NCI-H2196 (cell line): ENCODE data around the gene DAD1.

Experiments
- DNase-seq: peaks from one replicate; lab custom pipeline; 2025; ENCODE audit not compliant: unreplicated experiment; lab: John Stamatoyannopoulos, UW

DAD1 gene

DNA sequence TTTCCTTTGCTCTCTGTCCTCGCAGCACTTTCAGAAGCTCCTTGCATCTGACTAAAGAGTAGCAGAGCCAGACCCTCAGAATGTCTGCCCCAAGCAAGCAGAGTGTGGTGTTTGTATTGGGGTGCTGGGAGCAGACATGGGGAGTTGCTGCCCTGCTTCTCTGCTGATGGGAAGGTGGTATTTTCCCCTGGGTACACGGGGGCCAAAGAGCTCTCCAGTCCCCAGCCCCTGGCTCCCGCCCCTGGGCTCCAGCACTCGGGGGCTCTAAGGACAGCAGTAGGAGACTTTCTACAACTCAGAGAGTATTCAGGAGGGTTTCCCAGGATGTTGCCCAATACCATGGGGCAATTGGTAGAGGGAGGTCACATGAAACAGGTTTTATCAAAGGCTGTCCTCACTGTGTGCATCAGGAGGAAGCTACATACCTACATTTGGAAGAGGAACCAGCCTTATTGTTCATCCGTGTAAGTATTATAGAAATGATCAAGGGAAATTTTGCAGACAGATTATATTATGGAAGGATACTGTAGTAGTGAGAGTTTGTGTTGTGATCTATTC lies 50.3 kb downstream of the DAD1 start:
- no peak for DNase-seq

DNA sequence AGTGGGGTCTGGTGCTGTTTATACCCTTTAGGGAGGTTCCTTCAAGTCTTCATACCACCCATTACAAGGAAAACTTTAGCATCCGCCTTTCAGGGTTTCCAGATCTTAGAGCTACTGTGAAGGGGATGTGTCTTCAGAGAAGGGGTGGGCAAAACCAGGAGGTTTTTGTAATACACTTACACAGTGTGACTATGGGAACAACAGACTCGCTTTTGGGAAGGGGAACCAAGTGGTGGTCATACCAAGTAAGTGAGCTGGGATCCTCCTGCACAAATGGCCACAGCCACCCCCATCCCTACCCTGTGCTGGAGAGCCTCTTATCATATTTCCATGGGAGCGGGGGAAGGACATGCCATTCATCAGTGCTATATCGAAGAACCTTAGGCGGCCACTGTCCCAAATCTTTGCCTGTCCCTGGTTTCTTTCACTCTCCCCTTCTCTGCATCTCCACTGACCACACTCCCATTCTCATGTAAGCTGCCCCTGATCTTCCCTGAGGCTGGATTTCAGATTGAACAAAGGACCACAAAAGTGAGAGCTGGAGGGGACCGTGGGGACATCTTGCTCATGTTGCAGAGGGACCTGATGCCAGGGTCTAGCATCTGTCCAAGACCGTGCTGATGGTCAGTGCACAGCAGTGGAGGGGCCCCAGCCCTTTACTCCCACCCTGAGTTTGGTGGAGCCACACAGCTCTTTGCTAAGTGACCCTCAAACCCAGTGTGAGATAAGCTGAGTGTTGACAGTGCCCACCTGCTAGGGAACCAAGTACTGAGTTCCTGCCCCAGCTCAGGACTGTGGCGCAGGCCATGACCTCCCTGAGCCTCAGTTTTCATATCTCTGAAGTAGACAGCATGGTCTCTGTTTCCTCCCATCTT lies 51.4 kb downstream of the DAD1 start:
- no peak for DNase-seq

DNA sequence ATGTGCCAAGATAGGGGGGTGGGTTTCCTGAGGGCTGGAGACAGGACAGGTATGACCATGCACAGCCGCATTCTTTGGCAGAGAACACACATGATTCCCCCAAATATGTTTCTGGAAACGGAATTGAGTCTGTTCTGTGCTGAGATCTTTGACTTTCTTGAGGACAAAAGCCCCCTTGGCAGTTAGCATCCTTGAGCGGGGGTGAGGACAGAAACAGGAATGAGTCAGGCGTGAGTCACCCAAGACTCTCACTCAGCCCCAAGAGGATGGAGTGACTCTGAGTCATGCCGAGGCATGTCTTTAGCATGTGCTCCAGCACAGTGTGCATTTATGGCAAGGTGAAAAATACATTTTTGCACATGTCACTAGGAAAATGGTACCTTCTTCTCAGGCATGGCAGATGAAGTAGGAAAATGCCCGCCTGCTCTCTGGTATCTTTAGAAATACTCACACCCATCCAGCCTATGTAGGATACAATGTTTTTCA lies 52.1 kb downstream of the DAD1 start:
- no peak for DNase-seq

DNA sequence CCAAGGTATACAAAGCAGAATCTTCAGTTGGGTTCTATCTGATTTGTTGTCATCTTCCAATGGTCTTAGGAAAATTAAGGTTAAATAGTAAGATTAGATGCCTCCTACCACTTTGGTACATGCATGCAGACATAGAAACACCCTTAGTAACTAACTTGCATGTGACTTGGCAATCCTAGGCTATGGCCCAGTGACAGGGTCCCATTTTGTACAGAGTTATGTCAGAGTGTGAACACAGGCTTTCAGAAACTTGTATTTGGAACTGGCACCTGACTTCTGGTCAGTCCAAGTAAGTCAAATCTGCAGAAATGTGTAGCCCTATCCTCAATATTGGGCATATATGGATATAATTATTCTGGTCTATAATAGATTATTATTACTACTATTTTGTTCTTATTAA lies 53.1 kb downstream of the DAD1 start:
- no peak for DNase-seq

DNA sequence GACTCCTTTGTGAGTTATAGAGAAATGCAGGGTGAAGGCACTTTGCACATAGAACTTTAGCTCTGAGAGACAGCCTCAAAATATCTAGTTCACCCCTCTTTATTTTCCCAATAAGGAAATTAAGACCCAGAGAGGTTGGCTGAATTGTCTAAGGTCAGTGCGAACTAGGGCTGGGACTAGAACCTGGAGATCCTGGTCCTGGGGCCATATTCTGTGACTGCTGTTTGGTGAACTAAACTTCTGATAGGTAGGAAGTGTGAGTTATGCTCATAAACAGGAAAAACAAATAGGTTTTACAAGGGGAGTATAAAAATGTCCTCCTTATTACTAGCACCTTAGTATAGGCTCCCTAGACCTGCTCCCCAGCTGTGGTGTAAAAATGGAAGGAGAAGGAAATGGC lies 53.9 kb downstream of the DAD1 start:
- DNase-seq = no peak

DNA sequence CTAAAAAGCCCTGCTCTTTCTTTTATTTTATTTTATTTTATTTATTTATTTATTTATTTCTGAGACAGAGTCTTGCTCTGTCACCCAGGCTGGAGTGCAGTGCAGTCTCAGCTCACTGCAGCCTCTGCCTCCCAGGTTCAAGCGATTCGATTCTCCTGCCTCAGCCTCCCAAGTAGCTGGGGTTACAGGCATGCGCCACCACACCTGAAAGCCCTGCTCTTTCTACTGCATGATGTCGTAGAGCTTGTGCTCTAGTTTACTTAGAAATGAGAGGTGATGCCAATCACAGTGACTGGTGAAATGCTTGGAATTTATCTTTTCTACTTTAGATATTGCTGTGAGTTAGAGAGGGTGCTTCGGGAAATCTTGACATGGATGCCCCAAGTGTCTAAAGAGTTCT lies 54.5 kb downstream of the DAD1 start:
- DNase-seq = no peak

DNA sequence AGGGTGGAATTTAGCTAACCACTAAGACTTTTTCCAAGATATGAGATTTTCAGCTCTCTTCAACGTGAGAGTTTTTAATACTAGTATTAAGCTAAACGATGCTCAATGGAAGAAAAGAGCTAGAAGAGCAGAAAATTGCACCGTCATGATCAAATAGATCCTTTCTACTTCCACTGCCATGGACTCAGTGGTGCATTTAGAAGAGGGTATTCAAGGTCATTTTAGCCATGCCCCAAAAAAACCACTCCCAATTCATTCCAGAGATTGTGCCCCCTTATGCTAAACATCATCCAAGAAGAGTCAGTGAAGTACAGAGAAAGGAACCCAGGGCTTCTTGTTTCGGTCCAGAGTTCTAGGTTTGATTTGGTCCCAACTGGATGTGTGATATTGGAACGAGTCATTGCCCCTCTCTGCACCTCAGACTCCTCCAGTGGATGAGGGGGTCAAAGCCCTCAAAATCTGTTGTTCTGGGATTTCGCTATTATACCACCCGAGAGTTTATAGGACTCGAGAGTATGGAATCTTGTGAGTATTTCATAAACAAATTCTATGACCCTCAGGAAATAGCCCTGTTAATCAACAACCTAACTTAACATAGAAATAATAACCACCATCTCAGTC lies 55.2 kb downstream of the DAD1 start:
- no peak for DNase-seq

DNA sequence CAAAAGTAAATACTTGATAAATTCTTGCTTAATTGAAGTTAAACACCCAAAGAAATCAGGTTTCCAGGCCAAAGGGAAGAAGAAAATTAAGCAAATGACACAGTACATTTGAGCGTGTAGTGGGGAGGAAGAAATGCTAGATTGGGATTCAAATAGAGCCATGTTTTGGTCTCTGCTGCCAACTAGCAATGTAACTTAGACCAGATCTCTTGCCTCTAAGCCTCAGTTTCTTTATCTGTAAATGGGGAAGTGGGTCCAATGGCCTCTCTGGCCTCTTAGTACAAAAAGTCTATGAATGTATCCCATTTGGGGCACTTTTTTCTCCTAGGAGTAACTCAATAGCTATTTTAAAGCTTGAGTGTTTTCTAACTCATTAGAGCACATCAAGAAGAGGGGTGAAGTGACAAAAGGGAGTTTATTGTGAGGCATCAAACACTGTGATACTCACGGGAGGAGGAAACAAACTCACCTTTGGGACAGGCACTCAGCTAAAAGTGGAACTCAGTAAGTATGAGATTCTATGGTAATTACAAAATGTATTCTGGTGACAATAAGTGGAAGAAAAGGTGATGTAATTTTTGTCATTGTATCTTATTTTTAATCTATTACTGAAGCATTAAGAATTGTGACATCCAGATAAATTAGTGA lies 55.8 kb downstream of the DAD1 start:
- DNase-seq = no peak

DNA sequence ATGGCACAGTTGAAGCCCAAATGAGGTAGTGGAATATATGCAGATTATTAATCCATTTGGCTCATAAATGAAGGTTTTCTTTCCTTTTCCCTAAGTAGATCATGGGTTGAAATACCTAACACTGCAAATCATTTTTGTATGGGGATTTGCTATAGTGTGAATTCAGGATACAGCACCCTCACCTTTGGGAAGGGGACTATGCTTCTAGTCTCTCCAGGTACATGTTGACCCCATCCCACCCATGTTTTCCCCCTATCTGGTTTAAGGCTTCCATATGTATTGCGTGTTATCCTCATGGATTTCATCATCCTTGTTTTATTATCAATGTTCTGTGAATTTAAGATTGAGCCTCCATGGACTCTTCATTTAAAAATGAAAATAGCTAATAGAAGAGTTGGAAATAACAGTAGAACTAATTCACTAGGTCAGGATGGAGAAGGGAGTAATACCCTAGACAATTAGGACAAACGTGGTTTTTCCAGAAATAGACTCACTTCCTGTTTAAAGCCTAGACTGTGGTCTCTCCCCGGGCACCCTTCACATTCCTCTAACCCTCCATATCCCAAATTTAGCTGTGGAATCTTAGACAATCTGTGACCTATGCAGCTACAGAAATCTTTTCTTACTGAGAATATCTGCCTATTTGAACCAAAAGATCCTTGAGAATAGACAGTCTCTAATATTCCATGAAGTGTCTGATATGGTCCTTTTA lies 56.5 kb downstream of the DAD1 start:
- DNase-seq = no peak

DNA sequence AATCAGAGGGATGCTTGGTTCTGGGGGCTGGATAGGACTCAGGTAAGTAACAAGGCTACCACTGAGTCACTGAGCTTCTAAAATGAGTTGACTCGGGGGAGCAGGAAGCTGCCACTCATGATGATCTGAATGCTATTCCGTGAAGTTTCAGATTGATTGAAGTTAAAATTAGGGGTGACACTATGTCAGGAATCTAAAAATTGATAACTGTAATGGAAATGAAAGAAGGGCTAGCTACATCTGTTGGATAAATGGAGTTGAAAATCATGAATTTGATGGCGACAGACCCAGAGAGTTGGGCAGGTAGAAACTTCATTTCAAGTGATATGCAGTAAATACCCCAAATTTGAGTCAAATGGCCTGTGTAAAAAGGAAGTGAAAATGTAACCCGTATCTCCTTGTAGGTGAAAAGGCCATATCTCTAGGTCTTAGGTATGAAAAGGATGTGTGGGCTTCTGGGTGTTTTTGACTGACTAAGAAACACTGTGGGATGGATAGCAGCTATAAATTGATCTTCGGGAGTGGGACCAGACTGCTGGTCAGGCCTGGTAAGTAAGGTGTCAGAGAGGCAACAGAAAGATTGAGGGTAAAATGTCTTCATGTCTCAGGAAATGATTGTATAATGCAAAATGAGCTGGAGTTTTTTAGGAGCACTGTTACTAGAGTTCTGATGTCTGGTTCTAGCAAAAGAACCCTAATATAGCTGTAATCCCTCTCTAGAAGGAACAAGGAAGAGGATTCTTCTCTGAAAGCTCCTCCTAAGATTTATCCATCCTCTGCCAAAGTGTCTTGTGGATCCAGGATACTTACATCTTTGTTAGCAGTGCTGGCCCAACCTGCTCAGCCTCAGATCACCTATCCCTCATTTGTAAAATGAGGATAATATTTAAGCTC lies 57.3 kb downstream of the DAD1 start:
- no peak for DNase-seq

DNA sequence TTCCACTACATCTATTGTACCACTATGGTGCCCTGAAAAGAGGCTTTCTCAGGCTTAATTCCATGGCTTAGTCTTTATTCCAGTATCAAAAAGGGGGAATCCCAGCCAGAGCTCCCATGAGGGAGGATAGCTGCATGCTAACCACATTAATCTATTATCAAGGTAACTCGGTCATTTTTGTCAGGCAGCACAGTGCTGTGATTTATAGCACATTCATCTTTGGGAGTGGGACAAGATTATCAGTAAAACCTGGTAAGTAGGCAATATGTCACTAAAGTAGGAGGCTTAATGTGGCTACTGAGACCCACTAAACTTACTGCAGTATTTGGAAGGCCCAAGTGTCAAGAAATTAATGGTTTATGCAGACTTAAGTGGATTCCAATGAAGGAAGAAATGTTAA lies 58.9 kb downstream of the DAD1 start:
- no peak for DNase-seq

DNA sequence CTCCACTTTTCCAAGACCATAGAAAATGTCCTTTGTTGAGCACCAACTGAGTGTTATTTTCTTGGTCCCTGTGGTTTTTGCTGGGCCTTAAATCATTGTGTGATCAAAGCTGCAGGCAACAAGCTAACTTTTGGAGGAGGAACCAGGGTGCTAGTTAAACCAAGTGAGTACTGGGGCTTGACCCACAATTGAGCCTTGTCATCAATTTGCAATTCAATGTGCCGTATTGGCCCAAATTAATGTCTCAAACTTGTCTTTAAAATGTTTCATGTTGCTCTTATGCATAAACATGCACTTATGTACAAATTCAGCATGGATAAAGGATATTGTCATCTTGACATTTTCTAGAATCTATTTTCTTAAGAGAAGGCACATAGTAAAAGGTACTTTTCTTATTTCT lies 62.3 kb downstream of the DAD1 start:
- no peak for DNase-seq

DNA sequence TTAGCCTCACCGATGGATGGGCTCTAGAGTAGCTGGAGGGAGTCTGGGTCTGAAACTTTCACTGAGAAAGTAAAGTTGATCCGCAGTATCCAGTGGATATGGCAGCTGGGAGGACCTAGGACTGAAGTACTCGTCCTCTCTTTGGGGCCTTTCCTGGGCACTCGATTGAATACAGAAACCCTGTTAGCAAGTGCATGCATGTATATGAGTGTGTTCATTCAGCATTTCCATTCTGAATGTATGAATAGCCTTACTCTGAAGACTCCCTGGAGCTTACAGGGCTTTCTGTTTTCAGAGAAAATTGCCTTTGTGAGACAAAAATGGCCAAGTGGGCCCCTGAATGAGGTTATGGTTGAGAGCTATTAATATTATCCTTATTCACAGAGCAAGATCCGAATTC lies 62.8 kb downstream of the DAD1 start:
- no peak for DNase-seq

DNA sequence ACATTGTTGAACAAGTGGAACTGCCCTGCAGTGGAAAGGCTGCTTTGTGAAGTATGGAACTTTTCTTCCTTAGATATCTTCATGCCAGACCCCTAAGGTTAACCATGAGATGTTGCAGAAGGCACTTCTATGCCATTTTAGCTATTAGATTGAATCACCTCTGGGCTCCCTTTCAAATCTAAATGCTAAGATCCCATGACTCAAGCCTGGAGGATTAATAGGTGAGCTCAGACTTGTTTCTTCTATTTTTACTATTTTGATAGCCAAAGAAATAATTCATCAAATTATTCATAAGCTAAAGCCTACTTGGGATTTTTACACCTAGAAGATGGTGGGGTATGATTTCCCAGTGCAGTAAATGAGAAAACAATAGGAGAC lies 64.3 kb downstream of the DAD1 start:
- DNase-seq = no peak

DNA sequence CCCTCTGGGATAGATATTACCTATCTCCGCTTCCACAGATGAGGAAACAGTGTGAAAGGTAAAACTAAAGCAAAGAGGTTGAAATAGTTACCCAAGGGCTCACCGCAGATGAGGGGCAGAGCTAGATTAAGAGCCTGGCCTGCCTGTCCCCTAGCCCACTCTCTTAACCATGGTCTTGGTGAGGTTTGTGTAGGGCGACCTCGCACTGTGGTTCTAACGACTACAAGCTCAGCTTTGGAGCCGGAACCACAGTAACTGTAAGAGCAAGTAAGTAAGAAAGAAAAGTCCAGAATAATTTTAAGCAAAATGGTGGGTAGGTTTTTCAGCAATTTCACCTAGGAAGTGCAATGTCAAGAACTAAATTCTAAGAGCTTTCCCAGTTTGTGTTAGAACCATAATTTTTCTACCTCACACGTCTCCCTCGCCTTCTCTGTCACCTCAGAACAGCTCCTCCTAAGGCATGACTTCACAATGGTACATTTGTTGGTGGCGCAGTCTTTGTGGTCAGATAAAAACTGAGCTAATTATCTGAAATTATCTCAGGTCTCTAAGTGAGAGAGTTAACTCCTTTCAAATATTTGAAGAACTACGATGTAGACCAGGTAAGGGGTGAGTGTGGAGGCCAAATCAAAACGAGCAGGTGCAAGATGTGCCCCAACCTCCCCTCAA lies 64.8 kb downstream of the DAD1 start:
- no peak for DNase-seq

DNA sequence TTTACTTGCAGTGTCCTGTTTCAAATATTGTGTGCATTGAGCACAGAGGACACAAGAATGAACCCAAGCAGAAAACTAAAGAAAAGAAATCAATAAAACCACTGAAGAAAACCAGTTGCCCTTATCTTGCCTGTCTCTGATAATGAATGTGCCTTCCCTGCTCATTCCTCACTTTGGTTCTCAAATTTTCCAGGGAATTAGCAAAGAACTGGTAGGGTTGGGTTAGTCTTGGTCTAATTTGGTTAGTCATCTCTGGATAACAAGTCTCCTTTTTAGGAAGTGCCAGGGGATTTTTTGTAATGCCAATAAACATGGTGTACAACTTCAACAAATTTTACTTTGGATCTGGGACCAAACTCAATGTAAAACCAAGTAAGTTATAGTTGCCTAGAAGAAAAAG lies 65.7 kb downstream of the DAD1 start:
- no peak for DNase-seq

DNA sequence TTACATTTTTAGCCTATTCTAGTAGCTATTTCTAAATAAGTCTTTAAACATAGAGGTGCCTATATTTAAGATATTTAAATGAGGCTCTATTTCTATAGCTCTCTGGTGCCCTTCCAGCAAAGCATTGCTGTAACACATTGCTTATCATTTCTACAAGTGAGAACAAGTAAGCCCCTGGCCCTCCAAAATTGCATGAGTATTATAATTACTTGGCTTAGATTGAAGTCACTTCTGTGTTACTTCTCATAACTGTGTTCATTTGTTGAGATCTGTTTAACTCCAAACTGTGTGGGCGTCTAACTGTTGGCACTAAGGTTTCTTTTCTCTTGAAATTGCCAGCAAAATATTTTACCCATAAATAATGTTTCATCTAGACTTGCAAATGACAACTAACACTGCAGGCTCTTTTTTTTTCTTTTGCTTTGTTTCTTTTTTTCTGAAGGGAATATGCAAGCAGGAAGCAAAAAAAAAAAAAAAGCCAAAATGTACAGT lies 66.5 kb downstream of the DAD1 start:
- no peak for DNase-seq

DNA sequence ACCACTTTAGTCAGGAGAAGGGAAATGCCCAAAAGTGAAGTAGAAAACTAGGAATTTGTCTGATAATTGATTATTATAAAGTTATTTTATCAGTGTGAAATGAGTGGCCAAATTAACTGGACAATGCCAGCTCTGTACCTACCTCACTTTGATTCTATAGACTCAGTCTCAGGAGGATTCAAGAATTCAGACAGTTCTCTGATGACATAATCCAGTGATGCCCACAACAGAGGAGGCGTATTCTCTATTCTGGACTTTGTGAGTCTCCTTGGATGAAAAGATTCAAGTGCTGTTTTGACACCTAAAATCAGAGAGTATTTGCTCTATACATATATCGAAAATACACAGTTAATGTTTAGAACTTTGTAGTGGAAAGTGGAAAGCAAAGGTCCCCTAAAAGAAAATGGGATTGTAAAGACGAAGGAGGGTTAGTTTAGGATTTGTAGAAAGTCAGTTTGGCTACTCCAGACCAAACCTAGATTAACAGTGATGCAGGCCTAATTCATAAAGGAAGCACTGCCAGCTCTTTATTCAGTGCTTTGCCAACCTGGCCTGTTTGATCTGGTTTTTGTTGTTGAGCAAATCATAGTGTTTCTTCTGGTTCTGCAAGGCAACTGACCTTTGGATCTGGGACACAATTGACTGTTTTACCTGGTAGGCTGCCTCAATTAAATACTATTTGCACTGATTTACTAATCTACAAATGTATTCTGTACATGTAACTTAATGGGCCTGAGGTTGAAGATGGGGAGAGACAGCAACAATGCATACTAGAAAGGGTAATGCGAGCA lies 67.4 kb downstream of the DAD1 start:
- DNase-seq = no peak

DNA sequence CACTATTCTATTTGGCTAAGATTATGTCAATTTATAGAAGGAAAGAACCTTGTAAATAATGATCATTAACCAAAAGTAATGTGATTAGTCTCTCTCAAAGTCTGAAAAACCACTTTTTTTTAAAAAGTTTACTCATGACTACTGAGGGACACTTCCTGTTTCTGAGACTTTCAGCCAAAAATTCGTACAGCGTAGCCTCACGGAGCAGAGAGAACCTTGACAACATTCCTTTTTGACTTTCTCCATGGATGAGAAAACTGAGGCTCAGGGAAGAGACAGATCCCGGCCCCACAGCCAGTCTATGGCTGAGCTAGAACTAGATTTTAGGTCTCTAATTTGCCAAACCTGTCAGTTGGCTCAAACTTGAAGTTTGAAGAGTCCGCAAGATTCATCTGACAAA lies 68.2 kb downstream of the DAD1 start:
- DNase-seq = no peak
